Measurements from ENCODE around the gene CEP170.

Gene CEP170

GRCh38 chr1:243267914-243268653 lies 13.0 kb upstream of the CEP170 start:
- DNase-seq: no peak

- no peak for DNase-seq
These were observed 12.4 kb upstream of the CEP170 start for GRCh38 chr1:243267471-243267880.

- DNase-seq: no peak
These were observed 11.2 kb upstream of the CEP170 start for GRCh38 chr1:243266231-243266630.

GRCh38 chr1:243264717-243265116 lies 9.6 kb upstream of the CEP170 start:
- DNase-seq: no peak

- no peak for DNase-seq
These were observed 6.3 kb upstream of the CEP170 start for GRCh38 chr1:243261390-243261789.

- DNase-seq: no peak
These were observed 5.3 kb upstream of the CEP170 start for GRCh38 chr1:243260221-243260880.

- no peak for DNase-seq
These were observed 3.6 kb upstream of the CEP170 start for GRCh38 chr1:243258731-243259130.

GRCh38 chr1:243257189-243257588 lies 2.1 kb upstream of the CEP170 start:
- DNase-seq: no peak

GRCh38 chr1:243256590-243256989 lies 1.5 kb upstream of the CEP170 start:
- DNase-seq: no peak

- peak; percentile 97 for DNase-seq
These were observed 871 bp upstream of the CEP170 start, which contains the start of gene SDCCAG8 for GRCh38 chr1:243255791-243256512. TSS of gene SDCCAG8 (plus strand) at chr1:243256041. CDS start at chr1:243256174, 133 bp downstream.

- DNase-seq: peak; percentile 85
These were observed 701 bp downstream of the CEP170 start for GRCh38 chr1:243254233-243254926.

GRCh38 chr1:243253926-243254232 lies 1.2 kb downstream of the CEP170 start:
- DNase-seq: no peak

GRCh38 chr1:243253211-243253925 lies 1.7 kb downstream of the CEP170 start:
- no peak for DNase-seq

GRCh38 chr1:243251539-243251938 lies 3.5 kb downstream of the CEP170 start:
- no peak for DNase-seq

GRCh38 chr1:243250102-243250501 lies 5.0 kb downstream of the CEP170 start:
- DNase-seq: no peak

GRCh38 chr1:243249214-243249613 lies 5.9 kb downstream of the CEP170 start:
- no peak for DNase-seq

GRCh38 chr1:243247901-243248300 lies 7.2 kb downstream of the CEP170 start:
- no peak for DNase-seq

- DNase-seq: no peak
These were observed 8.2 kb downstream of the CEP170 start for GRCh38 chr1:243246916-243247315.

- no peak for DNase-seq
These were observed 10.6 kb downstream of the CEP170 start for GRCh38 chr1:243244432-243244841.

- no peak for DNase-seq
These were observed 18.4 kb downstream of the CEP170 start for GRCh38 chr1:243236604-243237252.

GRCh38 chr1:243234978-243235647 lies 20.0 kb downstream of the CEP170 start:
- no peak for DNase-seq

GRCh38 chr1:243233908-243234307 lies 21.2 kb downstream of the CEP170 start:
- DNase-seq: no peak
